Measurements from ENCODE around the gene KRTAP5-7.
"Not testable (repeated sequence)": the region's sequence is repeated elsewhere in the genome, so short reads cannot be mapped to it uniquely, and the experiment has no call there.

The KRTAP5-7 gene, protein sequence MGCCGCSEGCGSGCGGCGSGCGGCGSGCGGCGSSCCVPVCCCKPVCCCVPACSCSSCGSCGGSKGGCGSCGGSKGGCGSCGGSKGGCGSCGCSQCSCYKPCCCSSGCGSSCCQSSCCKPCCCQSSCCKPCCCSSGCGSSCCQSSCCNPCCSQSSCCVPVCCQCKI

DNA sequence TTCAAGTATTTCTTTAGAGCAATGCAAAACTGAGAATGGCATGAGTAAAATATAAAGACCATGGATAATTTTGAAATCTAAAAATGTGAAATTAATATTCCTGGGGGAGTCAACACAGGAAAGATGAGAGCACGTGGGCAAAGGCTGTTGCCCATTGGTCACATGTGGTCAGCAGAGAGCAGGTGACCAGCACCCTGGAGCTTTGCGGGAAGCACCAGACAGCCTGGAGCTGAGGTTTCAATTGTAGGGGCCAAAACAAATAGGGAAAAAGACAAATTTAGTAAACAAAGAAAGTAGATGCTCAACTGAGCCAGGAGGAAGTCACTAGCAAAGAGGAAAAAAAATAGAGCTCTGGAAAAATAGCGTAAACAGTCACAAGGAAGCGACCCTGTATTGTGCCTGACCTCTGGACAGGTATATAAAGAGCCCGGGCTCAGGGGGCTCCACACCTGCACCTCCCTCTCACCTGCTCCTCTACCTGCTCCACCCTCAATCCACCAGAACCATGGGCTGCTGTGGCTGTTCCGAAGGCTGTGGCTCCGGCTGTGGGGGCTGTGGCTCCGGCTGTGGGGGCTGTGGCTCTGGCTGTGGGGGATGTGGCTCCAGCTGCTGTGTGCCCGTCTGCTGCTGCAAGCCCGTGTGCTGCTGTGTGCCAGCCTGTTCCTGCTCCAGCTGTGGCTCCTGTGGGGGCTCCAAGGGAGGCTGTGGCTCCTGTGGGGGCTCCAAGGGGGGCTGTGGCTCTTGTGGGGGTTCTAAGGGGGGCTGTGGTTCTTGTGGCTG lies at the start of gene KRTAP5-7:
Gene KRTAP5-7, plus strand, starts transcription at position 472 of the 780 bp plus-strand sequence. Its CDS starts 34 bp downstream, at position 506.
- H3K4me2 ChIP-seq (ENCODE audit: low read length); H3K27ac ChIP-seq (ENCODE audit: low read depth, low read length, poor library complexity, severe bottlenecking); H4K20me1 ChIP-seq (ENCODE audit: insufficient read depth, low read length); H3K4me1 ChIP-seq (ENCODE audit: insufficient read depth, low read length, severe bottlenecking); H3K9me3 ChIP-seq (ENCODE audit: low read length); H3K79me2 ChIP-seq (ENCODE audit: insufficient read depth, low read length); H3K4me3 ChIP-seq (ENCODE audit: low read depth, low read length, poor library complexity, severe bottlenecking); H3K36me3 ChIP-seq (ENCODE audit: insufficient read depth, low read length); H2AFZ ChIP-seq (ENCODE audit: low read length); H3K27me3 ChIP-seq (ENCODE audit: insufficient read depth, low read length); H3F3A ChIP-seq (ENCODE audit: insufficient read depth, low read length); H3K9ac ChIP-seq (ENCODE audit: low read length); H3K9me2 ChIP-seq (ENCODE audit: low read depth, low read length): not testable (repeated sequence)

DNA sequence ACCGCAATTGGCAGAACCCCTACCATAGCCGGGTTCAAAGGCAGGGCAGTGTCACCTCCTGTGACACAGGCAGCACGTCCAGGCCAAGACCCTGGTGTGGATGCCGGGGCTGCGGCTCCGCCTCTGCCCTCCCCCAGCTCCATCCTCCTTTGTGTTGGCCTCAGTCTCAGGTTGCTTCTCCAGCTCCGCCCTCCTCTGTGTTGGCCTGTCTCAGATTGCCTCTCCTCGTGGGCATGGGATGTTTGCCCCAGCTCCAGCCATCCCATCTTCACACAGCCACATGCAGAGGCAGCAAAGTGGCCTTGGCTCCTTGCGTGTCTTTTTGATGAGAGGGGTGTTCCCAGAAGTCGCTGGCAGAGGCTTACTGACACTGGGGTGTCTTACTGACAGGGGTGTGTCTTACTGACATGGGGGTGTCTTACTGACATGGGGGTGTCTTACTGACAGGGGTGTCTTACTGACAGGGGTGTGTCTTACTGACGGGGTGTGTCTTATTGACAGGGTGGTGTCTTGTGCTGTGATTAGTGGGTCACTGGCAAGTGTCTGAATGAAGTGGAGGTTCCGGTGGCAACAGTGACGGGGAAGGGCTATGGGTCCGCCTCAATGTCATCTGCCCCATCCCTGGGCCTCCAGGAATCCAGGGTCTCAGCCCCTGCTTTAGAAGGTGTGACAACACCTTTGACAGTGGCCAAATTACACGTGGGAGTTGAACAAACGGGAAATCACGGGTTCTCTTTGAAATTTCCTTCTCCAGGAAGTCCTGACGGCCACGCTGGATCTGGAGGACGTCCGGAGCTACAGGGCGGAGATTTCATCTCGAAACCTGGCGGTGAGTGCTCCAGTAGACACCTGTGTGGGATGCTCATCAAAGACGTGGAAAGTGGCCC lies 49.2 kb upstream of the KRTAP5-7 start:
- Histone ChIP-seq H3K9ac (ENCODE audit: low read length) (no peak overlapping the region), H3K9me2 (ENCODE audit: low read depth, low read length) (no peaks in the 10 kb centered on the region), H3K27ac (ENCODE audit: low read depth, low read length, poor library complexity, severe bottlenecking) (no peak overlapping the region), H3K79me2 (ENCODE audit: insufficient read depth, low read length) (no peaks in the 10 kb centered on the region), H3K4me1 (ENCODE audit: insufficient read depth, low read length, severe bottlenecking) (no peaks in the 10 kb centered on the region), H2AFZ (ENCODE audit: low read length) (no peak overlapping the region), H3K36me3 (ENCODE audit: insufficient read depth, low read length) (peaks cover 54% of the 10 kb centered on the region), H3K4me2 (ENCODE audit: low read length) (no peak overlapping the region), H3K4me3 (ENCODE audit: low read depth, low read length, poor library complexity, severe bottlenecking) (no peak overlapping the region), H4K20me1 (ENCODE audit: insufficient read depth, low read length) (no peaks in the 10 kb centered on the region), H3F3A (ENCODE audit: insufficient read depth, low read length) (no peaks in the 10 kb centered on the region), H3K9me3 (ENCODE audit: low read length) (no peaks in the 10 kb centered on the region), H3K27me3 (ENCODE audit: insufficient read depth, low read length) (no peaks in the 10 kb centered on the region)
- TF ChIP-seq, protein P1, sequence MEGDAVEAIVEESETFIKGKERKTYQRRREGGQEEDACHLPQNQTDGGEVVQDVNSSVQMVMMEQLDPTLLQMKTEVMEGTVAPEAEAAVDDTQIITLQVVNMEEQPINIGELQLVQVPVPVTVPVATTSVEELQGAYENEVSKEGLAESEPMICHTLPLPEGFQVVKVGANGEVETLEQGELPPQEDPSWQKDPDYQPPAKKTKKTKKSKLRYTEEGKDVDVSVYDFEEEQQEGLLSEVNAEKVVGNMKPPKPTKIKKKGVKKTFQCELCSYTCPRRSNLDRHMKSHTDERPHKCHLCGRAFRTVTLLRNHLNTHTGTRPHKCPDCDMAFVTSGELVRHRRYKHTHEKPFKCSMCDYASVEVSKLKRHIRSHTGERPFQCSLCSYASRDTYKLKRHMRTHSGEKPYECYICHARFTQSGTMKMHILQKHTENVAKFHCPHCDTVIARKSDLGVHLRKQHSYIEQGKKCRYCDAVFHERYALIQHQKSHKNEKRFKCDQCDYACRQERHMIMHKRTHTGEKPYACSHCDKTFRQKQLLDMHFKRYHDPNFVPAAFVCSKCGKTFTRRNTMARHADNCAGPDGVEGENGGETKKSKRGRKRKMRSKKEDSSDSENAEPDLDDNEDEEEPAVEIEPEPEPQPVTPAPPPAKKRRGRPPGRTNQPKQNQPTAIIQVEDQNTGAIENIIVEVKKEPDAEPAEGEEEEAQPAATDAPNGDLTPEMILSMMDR (IDR thresholded peaks at IDR 0.05; ENCODE audit: low read length): no peak
- TF ChIP-seq EZH2 (IDR thresholded peaks at IDR 0.05; ENCODE audit: borderline replicate concordance, low read length): no peak

DNA sequence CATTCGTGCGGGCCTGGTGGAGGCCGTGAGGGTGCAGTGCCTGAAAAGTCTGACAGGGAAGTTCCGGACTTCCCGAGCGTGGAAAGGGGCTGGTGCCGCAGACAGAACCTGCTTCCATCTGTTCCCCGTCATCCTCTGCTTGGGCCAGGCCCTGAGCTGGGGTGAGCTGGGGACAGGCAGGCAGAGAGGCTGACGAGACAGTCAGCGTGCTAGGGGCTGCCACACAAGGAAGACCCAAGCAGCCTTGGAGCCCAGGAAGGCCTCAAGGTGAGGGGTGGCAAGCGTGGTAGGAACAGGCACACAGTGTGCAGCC lies 48.6 kb upstream of the KRTAP5-7 start:
- no peak overlapping the region for H3K4me3 ChIP-seq (ENCODE audit: low read depth, low read length, poor library complexity, severe bottlenecking)
- no peaks in the 10 kb centered on the region for H3K9me2 ChIP-seq (ENCODE audit: low read depth, low read length)
- no peaks in the 10 kb centered on the region for H3F3A ChIP-seq (ENCODE audit: insufficient read depth, low read length)
- H3K4me1 ChIP-seq (ENCODE audit: insufficient read depth, low read length, severe bottlenecking): no peaks in the 10 kb centered on the region
- H3K27me3 ChIP-seq (ENCODE audit: insufficient read depth, low read length): no peaks in the 10 kb centered on the region
- H3K79me2 ChIP-seq (ENCODE audit: insufficient read depth, low read length): no peaks in the 10 kb centered on the region
- no peaks in the 10 kb centered on the region for H4K20me1 ChIP-seq (ENCODE audit: insufficient read depth, low read length)
- H3K9me3 ChIP-seq (ENCODE audit: low read length): no peaks in the 10 kb centered on the region
- no peak overlapping the region for H3K9ac ChIP-seq (ENCODE audit: low read length)
- no peak overlapping the region for H3K27ac ChIP-seq (ENCODE audit: low read depth, low read length, poor library complexity, severe bottlenecking)
- no peak for TF ChIP-seq EZH2 (IDR thresholded peaks at IDR 0.05; ENCODE audit: borderline replicate concordance, low read length)
- TF ChIP-seq, protein P1 (IDR thresholded peaks at IDR 0.05; ENCODE audit: low read length): no peak
- no peak overlapping the region for H2AFZ ChIP-seq (ENCODE audit: low read length)
- no peak overlapping the region for H3K4me2 ChIP-seq (ENCODE audit: low read length)
- H3K36me3 ChIP-seq (ENCODE audit: insufficient read depth, low read length): peaks cover 54% of the 10 kb centered on the region

All from OCI-LY1 (cell line).